IMR-90 (cell line): ENCODE measurements around the gene SERTAD4. TPM values are rescaled to one million over a fixed set of nuclear protein-coding genes. Genes with fewer than 3 reads are reported as not detected.

Experiments used
- ATAC-seq: fragments of 200-7000 bp; cut with Tn5 transposase; 2 replicates; pipeline ENCODE4 v1.9.1; 2020; ENCODE audit warnings: low read depth, mild to moderate bottlenecking, moderate library complexity
- BruUV-seq: library from RNA; stranded (reverse); fragments of 400-500 nt; replicated peaks from 2 replicates; lab custom pipeline; 2021; lab: Mats Ljungman, UMichigan
- CTCF ChIA-PET: fragments of 300-600 bp; formaldehyde crosslinking; extraction: SDS; loops from one replicate; lab custom pipeline; 2021; ENCODE audit warnings: antibody characterized with exemption; lab: Yijun Ruan, JAX
- POLR2A ChIA-PET: fragments of 300-600 bp; sonication (Branson Sonifier 250); formaldehyde crosslinking; loops from one replicate; lab custom pipeline; 2022; ENCODE audit warnings: antibody characterized with exemption; ENCODE audit not compliant: unreplicated experiment; lab: Charles Lee
- DNase-seq: peaks from one replicate; pipeline ENCODE4 v3.0.0; 2013
- H2AFZ ChIP-seq: replicated peaks from 2 replicates; pipeline ENCODE3; 2013; ENCODE audit warnings: low read length, mild to moderate bottlenecking; ENCODE audit not compliant: poor library complexity
- H2AK5ac ChIP-seq: 2 replicates; pipeline ENCODE4 v1.6.1; 2013; ENCODE audit warnings: low read depth, low read length, inconsistent platforms
- H2AK9ac ChIP-seq: replicated peaks from 2 replicates; pipeline ENCODE3; 2013; ENCODE audit warnings: mild to moderate bottlenecking, low read depth, low read length, moderate library complexity; ENCODE audit not compliant: poor library complexity
- H2BK120ac ChIP-seq: 2 replicates; pipeline ENCODE4 v1.6.1; 2013; ENCODE audit warnings: low read depth, low read length, inconsistent platforms
- H2BK15ac ChIP-seq: 3 replicates; pipeline ENCODE4 v1.6.1; 2013; ENCODE audit warnings: low read depth, low read length, inconsistent platforms
- H2BK20ac ChIP-seq: 2 replicates; pipeline ENCODE4 v1.6.1; 2013; ENCODE audit warnings: low read depth, mild to moderate bottlenecking, inconsistent platforms, low read length, moderate library complexity
- H2BK5ac ChIP-seq: 2 replicates; pipeline ENCODE4 v1.6.1; 2013; ENCODE audit warnings: mild to moderate bottlenecking, low read depth, low read length, inconsistent platforms; ENCODE audit not compliant: poor library complexity, severe bottlenecking
- H3K14ac ChIP-seq: replicated peaks from 2 replicates; pipeline ENCODE4 v1.6.1; 2013; ENCODE audit warnings: low read depth, low read length, inconsistent platforms
- H3K18ac ChIP-seq: 2 replicates; pipeline ENCODE4 v1.6.1; 2013; ENCODE audit warnings: low read depth, low read length, control low read depth
- H3K23ac ChIP-seq: 2 replicates; pipeline ENCODE4 v1.6.1; 2013; ENCODE audit warnings: low read depth, low read length, inconsistent platforms
- H3K27ac ChIP-seq: 2 replicates; pipeline ENCODE4 v1.5.1; 2013; ENCODE audit warnings: mild to moderate bottlenecking, control low read depth, low read length; ENCODE audit not compliant: insufficient read depth
- H3K27me3 ChIP-seq: 2 replicates; pipeline ENCODE4 v1.6.1; 2013; ENCODE audit warnings: low read length; ENCODE audit not compliant: control insufficient read depth, insufficient read depth
- H3K36me3 ChIP-seq: 2 replicates; pipeline ENCODE4 v1.6.1; 2013; ENCODE audit warnings: low read length, mixed read lengths; ENCODE audit not compliant: control insufficient read depth, insufficient read depth
- H3K4ac ChIP-seq: 2 replicates; pipeline ENCODE4 v1.6.1; 2013; ENCODE audit warnings: low read depth, low read length, inconsistent platforms
- H3K4me1 ChIP-seq: 2 replicates; pipeline ENCODE4 v1.6.1; 2013; ENCODE audit warnings: low read length, mixed read lengths; ENCODE audit not compliant: control insufficient read depth, insufficient read depth
- H3K4me2 ChIP-seq: 2 replicates; pipeline ENCODE4 v1.6.1; 2013; ENCODE audit warnings: low read depth, mild to moderate bottlenecking, control low read depth, low read length, moderate library complexity
- H3K4me3 ChIP-seq: 2 replicates; pipeline ENCODE4 v1.5.1; 2013; ENCODE audit warnings: low read depth, mild to moderate bottlenecking, control low read depth, low read length, moderate library complexity; ENCODE audit not compliant: insufficient read depth
- H3K56ac ChIP-seq: 2 replicates; pipeline ENCODE4 v1.6.1; 2013; ENCODE audit warnings: low read length, inconsistent platforms; ENCODE audit not compliant: insufficient read depth; ENCODE audit errors: extremely low read depth
- H3K79me1 ChIP-seq, 2 experiments: 2 replicates each; pipeline ENCODE4 v1.6.1; 2013; ENCODE audit warnings: low read length in 2 of 2, inconsistent platforms in 1 of 2, low read depth in 1 of 2
- H3K9ac ChIP-seq: 2 replicates; pipeline ENCODE4 v1.6.1; 2013; ENCODE audit warnings: low read depth, low read length, control low read depth
- H3K9me1 ChIP-seq: 2 replicates; pipeline ENCODE4 v1.6.1; 2013; ENCODE audit warnings: low read length, inconsistent platforms; ENCODE audit not compliant: insufficient read depth
- H3K9me3 ChIP-seq: 2 replicates; pipeline ENCODE4 v1.6.1; 2013; ENCODE audit warnings: low read length; ENCODE audit not compliant: control insufficient read depth, insufficient read depth
- H4K20me1 ChIP-seq: 2 replicates; pipeline ENCODE4 v1.6.1; 2013; ENCODE audit warnings: low read length, inconsistent platforms; ENCODE audit not compliant: insufficient read depth
- H4K5ac ChIP-seq: 2 replicates; pipeline ENCODE4 v1.6.1; 2013; ENCODE audit warnings: mild to moderate bottlenecking, low read depth, low read length, control low read depth
- H4K8ac ChIP-seq, 2 experiments: 2 replicates each; pipeline ENCODE4 v1.6.1; 2013; ENCODE audit warnings: low read depth in 2 of 2, low read length in 2 of 2, control low read depth in 1 of 2, inconsistent platforms in 1 of 2
- H4K91ac ChIP-seq: 2 replicates; pipeline ENCODE4 v1.6.1; 2013; ENCODE audit warnings: low read depth, low read length, inconsistent platforms; ENCODE audit not compliant: insufficient read depth
- MXI1 ChIP-seq: IDR thresholded peaks from 2 replicates; pipeline ENCODE4 v1.6.1; 2012; ENCODE audit warnings: low read depth, mild to moderate bottlenecking, low read length, moderate library complexity, borderline replicate concordance
- WGBS, 2 experiments: methylation state at CpG; one replicate each; pipeline versions ENCODE4 v1.1.5 to v1.1.7; 2013; ENCODE audit warnings: missing lambda C conversion rate in 2 of 2; ENCODE audit not compliant: insufficient read length in 1 of 2; ENCODE audit errors: extremely low coverage in 2 of 2; 5-methylcytosine and 5-hydroxymethylcytosine counted together
- dilution Hi-C: fragments of 300-500 bp; cut with HindIII; formaldehyde crosslinking; loops from one replicate; pipeline ENCODE4 v1.14.3; 2018; ENCODE audit warnings: low sequenced_read_pairs; ENCODE audit not compliant: unreplicated experiment
- in situ Hi-C: fragments of 300-500 bp; cut with MboI; formaldehyde crosslinking; loops from 3 replicates; pipeline ENCODE4 v1.14.3; 2019; ENCODE audit warnings: low sequenced_read_pairs, inconsistent platforms, mixed read lengths
- intact Hi-C: fragments of 100-400 bp; cut with micrococcal nuclease; formaldehyde crosslinking; loops from 2 replicates; pipeline ENCODE4 v1.10.0; 2022
- polyA plus RNA-seq, 3 experiments: library from polyadenylated mRNA; depleted of rRNA; stranded (reverse); fragments of >200 nt; gene quantifications; 2 replicates each; pipeline ENCODE4 v1.2.3, GENCODE V29; 2012; ENCODE audit warnings: low replicate concordance in 1 of 3
- total RNA-seq: library from RNA; depleted of rRNA; stranded (reverse); fragments of >200 nt; gene quantifications from 2 replicates; pipeline ENCODE4 v1.2.3, GENCODE V29; 2012

The SERTAD4 gene
- total and polyA plus RNA-seq, 2 of the 4 experiments (the other 2 are of a cell fraction) = under 0.01 to 0.22 TPM

DNA sequence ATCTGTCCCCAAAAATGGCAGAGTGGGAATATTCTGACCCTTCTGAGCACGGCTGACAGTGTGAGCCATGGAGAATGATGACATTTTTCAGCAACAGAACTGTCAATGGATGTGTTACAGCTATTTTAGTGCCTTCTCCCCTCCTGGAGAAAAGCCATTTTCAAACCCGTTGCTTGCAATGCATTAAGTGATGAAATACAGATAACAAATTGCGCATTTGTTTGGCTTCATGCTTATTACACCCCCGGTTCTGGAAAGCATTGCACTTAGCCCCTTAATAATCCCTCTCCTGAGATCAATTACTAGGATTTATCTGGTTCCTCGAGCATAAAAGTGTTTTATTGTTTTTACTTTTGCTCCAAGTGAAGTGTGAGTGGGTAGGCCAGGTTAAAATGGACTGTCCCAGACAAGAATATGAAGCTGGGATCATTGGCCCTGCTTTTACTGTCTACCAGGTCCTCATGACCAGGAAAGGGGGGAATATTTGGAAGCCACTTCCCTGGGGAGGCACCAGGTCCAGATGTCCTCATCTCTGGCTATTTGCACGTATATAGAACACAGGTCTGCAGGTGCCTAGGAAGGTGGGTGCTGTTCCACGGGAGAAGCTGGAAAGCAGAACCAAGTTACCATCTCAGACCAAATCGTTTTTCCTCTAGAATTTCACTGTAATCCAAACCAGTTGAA lies 58.6 kb downstream of the SERTAD4 start:
- Histone ChIP-seq H2BK15ac (no peak overlapping the region), H2BK20ac (no peak overlapping the region), H3K9me3 (no peaks in the 10 kb centered on the region), H3K36me3 (no peaks in the 10 kb centered on the region), H2BK120ac (no peak overlapping the region), H2AK5ac (no peak overlapping the region), H3K4me2 (no peak overlapping the region), H3K9ac (no peak overlapping the region), H4K5ac (no peak overlapping the region), H4K8ac (no peak overlapping the region), H3K4me1 (peaks cover 3% of the 10 kb centered on the region; the same call in 1 of the 2 replicates), H3K56ac (no peak overlapping the region), H2AFZ (no peak overlapping the region), H3K14ac (no peak overlapping the region), H2BK5ac (no peak overlapping the region), H3K4me3 (no peak overlapping the region), H3K4ac (no peak overlapping the region), H3K9me1 (no peaks in the 10 kb centered on the region), H3K27ac (no peak overlapping the region), H3K27me3 (peaks cover 32% of the 10 kb centered on the region), H2AK9ac (no peak overlapping the region), H3K18ac (no peak overlapping the region), H3K23ac (no peak overlapping the region), H4K91ac (no peak overlapping the region), H3K79me1 (no peaks in the 10 kb centered on the region), H4K20me1 (no peaks in the 10 kb centered on the region)
- ChIA-PET CTCF (interaction anchor here (0.6 to 1.9 kb wide), 2 partner anchors 50 to 58 kb away, joined by 3 to 5 read pairs; partner anchors contain the start of gene SERTAD4), POLR2A (no interaction called here)
- dilution Hi-C loops (no loop called here), in situ Hi-C loops (no loop called here), intact Hi-C loops (no loop called here)
- WGBS, 2 experiments = no CpG with 5 or more reads among the region's 8 CpGs
- no peak for ATAC-seq
- DNase-seq = no peak
- no TSS peak for BruUV-seq
- no peak for TF ChIP-seq MXI1
